Tibial nerve (tissue), 4 donors: ENCODE data around the gene TBC1D22A. TPM values are rescaled to one million over a fixed set of nuclear protein-coding genes. Genes with fewer than 3 reads are reported as not detected.

Source experiments
- DNase-seq, 2 donors: peaks; one replicate each; pipeline ENCODE4 v3.0.0-alpha.2; 2019; ENCODE audit warnings: low spot score in 2 of 2
- H3K27ac ChIP-seq, 4 donors: fragments of 200-600 bp; sonication (generic) in 3 of 4; one replicate each; pipeline ENCODE4 v1.5.1; 2017 to 2019; ENCODE audit warnings: mild to moderate bottlenecking in 1 of 4
- H3K27me3 ChIP-seq, 2 donors: fragments of 200-600 bp; sonication (generic) in 1 of 2; one replicate each; pipeline versions ENCODE4 v1.5.1 to v1.6.0; 2017 to 2019
- H3K36me3 ChIP-seq, 3 donors: fragments of 200-600 bp; sonication (generic); one replicate each; pipeline ENCODE4 v1.5.1; 2018 to 2019
- H3K4me1 ChIP-seq, 4 donors: fragments of 200-600 bp; sonication (generic) in 3 of 4; one replicate each; pipeline ENCODE4 v1.5.1; 2017 to 2019
- H3K4me3 ChIP-seq, 4 donors: fragments of 200-600 bp; sonication (generic) in 3 of 4; one replicate each; pipeline ENCODE4 v1.5.1; 2017 to 2019; ENCODE audit warnings: mild to moderate bottlenecking in 1 of 4, moderate library complexity in 1 of 4
- H3K9me3 ChIP-seq, 4 donors: fragments of 200-600 bp; sonication (generic) in 3 of 4; one replicate each; pipeline ENCODE4 v1.5.1; 2017 to 2019
- CTCF ChIP-seq, 5 experiments: fragments of 200-600 bp in 3 of 5; fragments of 450-650 bp in 2 of 5; sonication (generic) in 3 of 5; IDR thresholded peaks; one replicate each; pipeline ENCODE4 v1.5.1; 2016 to 2019; ENCODE audit warnings: antibody characterized with exemption in 5 of 5, mild to moderate bottlenecking in 3 of 5, moderate library complexity in 2 of 5
- EP300 ChIP-seq, 2 donors: sonication (generic); formaldehyde crosslinking; IDR thresholded peaks; one replicate each; pipeline ENCODE4 v1.6.1; 2017; ENCODE audit warnings: antibody characterized with exemption in 2 of 2, mild to moderate bottlenecking in 1 of 2
- POLR2A ChIP-seq, 2 donors: fragments of 450-650 bp; IDR thresholded peaks; one replicate each; pipeline ENCODE4 v1.6.1; 2017; ENCODE audit warnings: antibody characterized with exemption in 2 of 2, mild to moderate bottlenecking in 2 of 2, moderate library complexity in 2 of 2
- WGBS, 2 donors: methylation state at CpG; one replicate each; pipeline ENCODE4 v1.1.5; 2018; 5-methylcytosine and 5-hydroxymethylcytosine counted together
- total RNA-seq, 4 donors: library from RNA; depleted of rRNA; stranded (reverse); fragments of >200 nt; gene quantifications; one replicate each; pipeline ENCODE4 v1.1.0, GENCODE V29; 2016

The TBC1D22A gene
- total RNA-seq, 4 donors from 2014 or later: 27.3 to 35.4 (median 29.3) TPM

DNA sequence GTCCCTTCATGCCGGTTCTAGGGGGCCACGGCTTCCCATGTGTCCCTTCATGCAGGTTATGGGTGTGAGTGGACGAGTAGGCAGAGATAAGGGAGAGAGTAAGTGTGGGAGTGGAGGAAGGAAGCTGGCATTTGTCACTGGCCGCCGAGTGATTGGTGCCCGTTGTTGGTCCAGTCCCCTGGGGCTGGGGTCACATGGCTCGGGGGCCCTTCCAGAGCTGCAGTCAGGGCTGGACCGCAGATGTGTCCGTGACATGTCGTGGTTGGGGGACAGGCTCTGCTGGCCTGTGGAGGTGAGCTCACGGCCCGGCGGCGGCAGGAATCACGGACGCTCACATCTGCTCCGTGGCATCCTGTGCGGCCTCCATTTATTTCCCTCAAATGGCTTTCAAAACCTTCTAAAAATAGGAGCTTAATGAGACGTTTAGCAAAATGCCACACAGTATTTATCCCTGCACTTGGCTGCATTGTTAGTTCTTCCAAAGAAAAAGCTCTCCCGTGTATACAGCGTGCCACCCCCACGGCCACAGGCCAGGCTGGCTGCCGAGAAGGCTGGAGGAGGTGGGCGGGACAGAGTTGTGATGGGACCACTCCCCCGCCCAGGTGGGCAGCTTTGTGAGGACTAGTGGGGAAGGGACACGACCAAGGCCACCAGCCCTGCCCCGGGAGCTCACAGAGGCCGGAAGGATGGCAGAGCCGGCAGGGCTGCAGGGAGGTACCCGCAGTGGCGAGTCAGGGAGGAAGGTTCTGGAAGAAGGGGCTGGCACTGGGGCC is 386.7 kb downstream of the TBC1D22A start:
- H3K4me3 ChIP-seq: no peak overlapping the region
- peaks cover 0 to 8% (median 0%) of the 10 kb centered on the region in 4 donors for H3K9me3 ChIP-seq
- H3K27me3 ChIP-seq: no peaks in the 10 kb centered on the region
- DNase-seq: no peak
- H3K36me3 ChIP-seq: peaks cover 0 to 3% (median 0%) of the 10 kb centered on the region in 3 donors
- no peak for TF ChIP-seq POLR2A (IDR thresholded peaks at IDR 0.05)
- no peak for TF ChIP-seq CTCF (IDR thresholded peaks at IDR 0.05)
- no peak for TF ChIP-seq EP300 (IDR thresholded peaks at IDR 0.05)
- no peak overlapping the region for H3K27ac ChIP-seq
- WGBS, 2 donors: 69 to 80% methylated on average over 28 to 30 of the region's 31 CpGs
- peaks cover 0 to 9% (median 0%) of the 10 kb centered on the region in 4 donors for H3K4me1 ChIP-seq

DNA sequence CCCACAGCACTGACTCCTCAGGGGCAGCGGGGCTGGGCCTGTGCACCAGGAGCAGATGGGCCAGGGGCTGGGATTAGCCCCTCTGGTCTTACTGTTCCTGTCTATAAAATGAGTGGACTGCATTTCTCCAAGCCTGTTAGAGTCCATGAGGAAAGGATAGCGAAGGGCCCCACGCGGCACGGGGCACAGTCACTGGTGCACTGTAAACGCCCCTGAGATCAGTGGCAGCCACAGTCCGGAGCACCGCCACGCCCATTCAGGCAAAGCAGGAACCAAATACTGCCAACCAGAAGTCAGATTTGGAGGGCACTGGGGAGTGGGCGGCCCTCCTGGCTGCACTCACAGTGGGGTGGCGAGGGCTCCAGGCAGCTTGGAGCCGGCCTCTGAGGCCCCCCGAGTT is 387.5 kb downstream of the TBC1D22A start:
- peaks cover 0 to 17% (median 0%) of the 10 kb centered on the region in 4 donors for H3K4me1 ChIP-seq
- H3K9me3 ChIP-seq: peaks cover 0 to 8% (median 0%) of the 10 kb centered on the region in 4 donors
- H3K27ac ChIP-seq: no peak overlapping the region
- TF ChIP-seq CTCF (IDR thresholded peaks at IDR 0.05) (no peak), EP300 (IDR thresholded peaks at IDR 0.05) (no peak), POLR2A (IDR thresholded peaks at IDR 0.05) (no peak)
- H3K27me3 ChIP-seq: no peaks in the 10 kb centered on the region
- no peaks in the 10 kb centered on the region for H3K36me3 ChIP-seq
- no peak overlapping the region for H3K4me3 ChIP-seq
- WGBS, 2 donors: 93 to 96% methylated on average over 12 to 13 of the region's 13 CpGs
- DNase-seq: no peak

DNA sequence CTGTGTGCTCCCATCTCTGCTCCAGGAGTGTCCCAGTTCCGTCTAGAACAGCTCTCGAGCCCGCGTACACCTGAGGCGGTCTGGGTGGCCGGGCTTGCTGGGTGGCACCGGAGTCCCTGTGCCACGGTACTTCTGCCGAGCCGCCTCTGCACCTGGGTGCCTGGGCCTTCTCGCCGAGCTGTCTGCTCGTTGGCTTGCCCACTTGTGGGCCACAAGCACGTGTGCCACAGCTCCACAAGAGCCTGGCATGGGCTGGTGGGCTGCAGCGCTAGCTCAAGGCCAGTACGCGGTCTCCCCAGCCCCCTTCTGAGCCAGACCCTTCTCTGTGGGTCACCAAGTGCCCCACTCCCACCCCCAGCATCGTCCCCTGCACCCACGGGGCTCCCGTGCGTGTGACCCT is 388.0 kb downstream of the TBC1D22A start:
- no peaks in the 10 kb centered on the region for H3K27me3 ChIP-seq
- H3K36me3 ChIP-seq: no peaks in the 10 kb centered on the region
- no peak overlapping the region for H3K27ac ChIP-seq
- H3K9me3 ChIP-seq: peaks cover 0 to 8% (median 0%) of the 10 kb centered on the region in 4 donors
- peaks cover 0 to 17% (median 0%) of the 10 kb centered on the region in 4 donors for H3K4me1 ChIP-seq
- no peak for DNase-seq
- TF ChIP-seq POLR2A (IDR thresholded peaks at IDR 0.05) (no peak), EP300 (IDR thresholded peaks at IDR 0.05) (no peak), CTCF (IDR thresholded peaks at IDR 0.05) (no peak)
- no peak overlapping the region for H3K4me3 ChIP-seq
- 90 to 92% methylated on average over 16 to 21 of the region's 21 CpGs for WGBS, 2 donors

DNA sequence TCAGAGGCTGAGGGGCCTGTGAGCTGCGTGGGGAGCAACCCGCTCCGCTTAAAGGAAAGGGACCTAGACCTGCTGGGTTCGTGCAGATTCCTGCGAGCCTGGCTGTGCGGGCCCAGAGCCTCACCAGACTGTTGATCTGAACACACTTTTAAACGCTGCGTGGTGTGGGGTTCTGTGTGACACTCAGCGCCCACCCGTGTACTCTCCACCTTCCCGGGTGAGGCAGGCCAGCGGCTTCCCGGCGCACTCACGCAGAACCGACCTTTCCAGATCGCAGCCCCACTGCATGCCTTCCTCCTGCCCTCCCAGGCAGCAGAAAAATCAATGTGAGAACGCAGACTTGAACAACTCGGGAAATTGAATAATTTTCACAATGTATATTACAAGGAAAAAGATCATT is 388.6 kb downstream of the TBC1D22A start:
- Histone ChIP-seq H3K4me1 (peaks cover 0 to 17% (median 0%) of the 10 kb centered on the region in 4 donors), H3K27ac (no peak overlapping the region), H3K4me3 (no peak overlapping the region), H3K27me3 (no peaks in the 10 kb centered on the region), H3K36me3 (no peaks in the 10 kb centered on the region), H3K9me3 (peaks cover 0 to 8% (median 0%) of the 10 kb centered on the region in 4 donors)
- 90 to 93% methylated on average over 15 to 18 of the region's 19 CpGs for WGBS, 2 donors
- DNase-seq: no peak
- no peak for TF ChIP-seq POLR2A (IDR thresholded peaks at IDR 0.05)
- no peak for TF ChIP-seq EP300 (IDR thresholded peaks at IDR 0.05)
- no peak for TF ChIP-seq CTCF (IDR thresholded peaks at IDR 0.05)

DNA sequence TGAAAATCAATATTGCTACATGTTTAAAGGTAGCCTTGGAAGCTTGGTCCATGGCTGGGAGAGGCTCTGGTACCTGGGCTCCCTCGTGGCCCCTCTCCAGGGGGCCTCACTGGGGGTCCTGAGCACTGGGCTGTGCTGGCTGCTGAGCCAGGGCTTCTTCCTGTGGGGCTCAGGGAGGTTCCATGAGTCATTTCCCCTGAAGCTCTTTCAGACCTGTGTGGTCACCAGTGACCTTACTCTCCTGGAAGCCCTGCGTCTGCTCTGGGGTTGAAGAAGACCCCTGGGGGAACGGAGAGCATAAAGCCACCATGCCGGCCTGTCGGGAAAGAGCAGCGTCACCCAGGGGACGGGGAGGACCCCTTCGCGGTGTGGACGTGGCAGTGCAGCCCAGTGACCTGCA is 389.0 kb downstream of the TBC1D22A start:
- H3K36me3 ChIP-seq: peaks cover 0 to under 1% (median 0%) of the 10 kb centered on the region in 3 donors
- no peaks in the 10 kb centered on the region for H3K27me3 ChIP-seq
- peaks cover 0 to 17% (median 0%) of the 10 kb centered on the region in 4 donors for H3K4me1 ChIP-seq
- 87 to 89% methylated on average over 10 of the region's 10 CpGs for WGBS, 2 donors
- no peak overlapping the region for H3K4me3 ChIP-seq
- TF ChIP-seq CTCF (IDR thresholded peaks at IDR 0.05): no peak
- TF ChIP-seq POLR2A (IDR thresholded peaks at IDR 0.05): no peak
- no peak for TF ChIP-seq EP300 (IDR thresholded peaks at IDR 0.05)
- no peak overlapping the region for H3K27ac ChIP-seq
- H3K9me3 ChIP-seq: peaks cover 0 to 8% (median 0%) of the 10 kb centered on the region in 4 donors
- no peak for DNase-seq
